ENCODE data around the gene LRRC3B. TPM values are rescaled to one million over a fixed set of nuclear protein-coding genes. Genes with fewer than 3 reads are reported as not detected.

LRRC3B gene
- total RNA-seq, 1 donor from 2014 or later: 0.30 TPM

- DNase-seq (no peak), ATAC-seq (no peak)
- intact Hi-C loops (cut with DNase I): no loop called here
- H3K36me3 ChIP-seq: no peaks in the 10 kb centered on the region
- no peaks in the 10 kb centered on the region for H3K9me3 ChIP-seq
- no peaks in the 10 kb centered on the region for H3K27me3 ChIP-seq (ENCODE audit: low read depth)
- H3K4me3 ChIP-seq: no peak overlapping the region
- no peaks in the 10 kb centered on the region for H3K4me1 ChIP-seq
- TF ChIP-seq CTCF (IDR thresholded peaks at IDR 0.05): no peak
- H3K27ac ChIP-seq: no peak overlapping the region
Measured at GRCh38 chr3:26718315-26718714, 95.7 kb downstream of the LRRC3B start.

- no peak for TF ChIP-seq CTCF (IDR thresholded peaks at IDR 0.05)
- Histone ChIP-seq H3K4me3 (no peak overlapping the region), H3K27me3 (ENCODE audit: low read depth) (no peaks in the 10 kb centered on the region), H3K4me1 (no peaks in the 10 kb centered on the region), H3K9me3 (no peaks in the 10 kb centered on the region), H3K36me3 (no peaks in the 10 kb centered on the region), H3K27ac (no peak overlapping the region)
- intact Hi-C loops (cut with DNase I): no loop called here
- ATAC-seq: no peak
- DNase-seq: no peak
Measured at GRCh38 chr3:26719134-26719533, 96.6 kb downstream of the LRRC3B start.

GRCh38 chr3:26721047-26721446 is 98.5 kb downstream of the LRRC3B start:
- no peak for TF ChIP-seq CTCF (IDR thresholded peaks at IDR 0.05)
- ATAC-seq: no peak

GRCh38 chr3:26731843-26732242 is 109.3 kb downstream of the LRRC3B start:
- no peaks in the 10 kb centered on the region for H3K4me1 ChIP-seq
- TF ChIP-seq CTCF (IDR thresholded peaks at IDR 0.05): no peak
- no peak for DNase-seq
- no peaks in the 10 kb centered on the region for H3K36me3 ChIP-seq
- H3K4me3 ChIP-seq: no peak overlapping the region
- H3K27me3 ChIP-seq (ENCODE audit: low read depth): no peaks in the 10 kb centered on the region
- no peak for ATAC-seq
- intact Hi-C loops (cut with DNase I): no loop called here
- no peak overlapping the region for H3K27ac ChIP-seq
- no peaks in the 10 kb centered on the region for H3K9me3 ChIP-seq

More at GRCh38 chr3:26721047-26721446, 98.5 kb downstream of the LRRC3B start:
- DNase-seq: no peak
- intact Hi-C loops (cut with DNase I): no loop called here
- no peaks in the 10 kb centered on the region for H3K4me1 ChIP-seq
- no peak overlapping the region for H3K27ac ChIP-seq
- H3K27me3 ChIP-seq (ENCODE audit: low read depth): no peaks in the 10 kb centered on the region
- no peaks in the 10 kb centered on the region for H3K36me3 ChIP-seq
- H3K4me3 ChIP-seq: no peak overlapping the region
- no peaks in the 10 kb centered on the region for H3K9me3 ChIP-seq

GRCh38 chr3:26750263-26750662 is 127.7 kb downstream of the LRRC3B start:
- Histone ChIP-seq H3K27ac (no peak overlapping the region), H3K4me3 (no peak overlapping the region), H3K9me3 (no peaks in the 10 kb centered on the region), H3K36me3 (no peaks in the 10 kb centered on the region), H3K27me3 (ENCODE audit: low read depth) (no peaks in the 10 kb centered on the region), H3K4me1 (no peaks in the 10 kb centered on the region)
- intact Hi-C loops (cut with DNase I): no loop called here
- no peak for ATAC-seq
- no peak for DNase-seq
- TF ChIP-seq CTCF (IDR thresholded peaks at IDR 0.05): no peak

- Histone ChIP-seq H3K9me3 (no peaks in the 10 kb centered on the region), H3K27me3 (ENCODE audit: low read depth) (no peaks in the 10 kb centered on the region), H3K4me1 (no peaks in the 10 kb centered on the region), H3K36me3 (no peaks in the 10 kb centered on the region), H3K4me3 (no peak overlapping the region), H3K27ac (no peak overlapping the region)
- DNase-seq (no peak), ATAC-seq (no peak)
- TF ChIP-seq CTCF (IDR thresholded peaks at IDR 0.05): no peak
- intact Hi-C loops (cut with DNase I): no loop called here
Measured at GRCh38 chr3:26752466-26752865, 129.9 kb downstream of the LRRC3B start.
